ENCODE measurements around the gene CCDC175.

The CCDC175 gene

GRCh38 chr14:59576332-59577294 is at the start of gene CCDC175:
Gene CCDC175 (minus strand): TSS chr14:59576812. CDS start chr14:59576775, 37 bp downstream.
- H3K9ac ChIP-seq (ENCODE audit: low read length), result peak within 1 kb of the TSS; percentile 31; the same call in 1 of the 2 replicates
- peak within 1 kb of the TSS; percentile 85; the same call in 1 of the 2 replicates for H3K4me2 ChIP-seq (ENCODE audit: low read depth, low read length)

GRCh38 chr14:59622631-59623030 is 46.0 kb upstream of the CCDC175 start:
- H3K27me3 ChIP-seq (replicated peaks; ENCODE audit: insufficient read depth, low read length), result no peaks in the 10 kb centered on the region
- no peaks in the 10 kb centered on the region for H3K9me2 ChIP-seq (replicated peaks; ENCODE audit: insufficient read depth, low read length)
- H3K4me2 ChIP-seq (ENCODE audit: low read depth, low read length), result no peak overlapping the region
- H3F3A ChIP-seq (ENCODE audit: insufficient read depth, low read length), result no peaks in the 10 kb centered on the region
- no peak overlapping the region for H3K27ac ChIP-seq (ENCODE audit: low read length)
- TF ChIP-seq EZH2phosphoT487 (IDR thresholded peaks at IDR 0.05; ENCODE audit: low read length) (no peak), EZH2 (optimal IDR thresholded peaks at IDR 0.05; ENCODE audit: low read depth, low read length) (no peak)
- no peak overlapping the region for H3K9ac ChIP-seq (ENCODE audit: low read length)
- no peaks in the 10 kb centered on the region for H4K20me1 ChIP-seq (ENCODE audit: insufficient read depth, low read length)
- H3K4me3 ChIP-seq (ENCODE audit: low read length), result no peak overlapping the region
- no peak overlapping the region for H2AFZ ChIP-seq (ENCODE audit: low read length)
- H3K79me2 ChIP-seq (ENCODE audit: low read length), result no peaks in the 10 kb centered on the region
- no peaks in the 10 kb centered on the region for H3K36me3 ChIP-seq (replicated peaks; ENCODE audit: insufficient read depth, low read length)
- no peak for DNase-seq
- H3K4me1 ChIP-seq (ENCODE audit: low read length), result no peaks in the 10 kb centered on the region
- no peaks in the 10 kb centered on the region for H3K9me3 ChIP-seq (replicated peaks; ENCODE audit: insufficient read depth, low read length)

More at GRCh38 chr14:59576332-59577294, at the start of gene CCDC175:
- Histone ChIP-seq H3K27ac (ENCODE audit: low read length) (no peak within 1 kb of the TSS), H4K20me1 (ENCODE audit: insufficient read depth, low read length) (no peaks in the 10 kb centered on the region), H3K36me3 (replicated peaks; ENCODE audit: insufficient read depth, low read length) (no peaks in the 10 kb centered on the region), H3K9me3 (replicated peaks; ENCODE audit: insufficient read depth, low read length) (no peaks in the 10 kb centered on the region), H3K4me1 (ENCODE audit: low read length) (no peaks in the 10 kb centered on the region), H3F3A (ENCODE audit: insufficient read depth, low read length) (no peaks in the 10 kb centered on the region), H2AFZ (ENCODE audit: low read length) (peak within 1 kb of the TSS; percentile 80), H3K4me3 (ENCODE audit: low read length) (peak within 1 kb of the TSS; percentile 71), H3K9me2 (replicated peaks; ENCODE audit: insufficient read depth, low read length) (no peaks in the 10 kb centered on the region), H3K27me3 (replicated peaks; ENCODE audit: insufficient read depth, low read length) (no peaks in the 10 kb centered on the region), H3K79me2 (ENCODE audit: low read length) (no peaks in the 10 kb centered on the region)
- DNase-seq, result peak; percentile 85
- TF ChIP-seq CTCF (IDR thresholded peaks at IDR 0.05; ENCODE audit: low read length) (peak; percentile 70), EZH2phosphoT487 (IDR thresholded peaks at IDR 0.05; ENCODE audit: low read length) (no peak)

GRCh38 chr14:59619061-59619460 is 42.4 kb upstream of the CCDC175 start:
- Histone ChIP-seq H3K79me2 (ENCODE audit: low read length) (no peaks in the 10 kb centered on the region), H3K9me2 (replicated peaks; ENCODE audit: insufficient read depth, low read length) (no peaks in the 10 kb centered on the region), H3K4me1 (ENCODE audit: low read length) (no peaks in the 10 kb centered on the region), H4K20me1 (ENCODE audit: insufficient read depth, low read length) (no peaks in the 10 kb centered on the region), H3K27ac (ENCODE audit: low read length) (no peak overlapping the region), H3K4me2 (ENCODE audit: low read depth, low read length) (no peak overlapping the region), H3K9me3 (replicated peaks; ENCODE audit: insufficient read depth, low read length) (no peaks in the 10 kb centered on the region), H2AFZ (ENCODE audit: low read length) (no peak overlapping the region), H3F3A (ENCODE audit: insufficient read depth, low read length) (no peaks in the 10 kb centered on the region), H3K27me3 (replicated peaks; ENCODE audit: insufficient read depth, low read length) (no peaks in the 10 kb centered on the region), H3K4me3 (ENCODE audit: low read length) (no peak overlapping the region), H3K36me3 (replicated peaks; ENCODE audit: insufficient read depth, low read length) (no peaks in the 10 kb centered on the region), H3K9ac (ENCODE audit: low read length) (no peak overlapping the region)
- no peak for TF ChIP-seq EZH2 (optimal IDR thresholded peaks at IDR 0.05; ENCODE audit: low read depth, low read length)
- DNase-seq, result no peak

- H3K27ac ChIP-seq (ENCODE audit: low read length), result no peak overlapping the region
- no peaks in the 10 kb centered on the region for H3K27me3 ChIP-seq (replicated peaks; ENCODE audit: insufficient read depth, low read length)
- no peaks in the 10 kb centered on the region for H3K9me3 ChIP-seq (replicated peaks; ENCODE audit: insufficient read depth, low read length)
- H3K79me2 ChIP-seq (ENCODE audit: low read length), result no peaks in the 10 kb centered on the region
- DNase-seq, result no peak
- H3K4me1 ChIP-seq (ENCODE audit: low read length), result no peaks in the 10 kb centered on the region
- H3K4me3 ChIP-seq (ENCODE audit: low read length), result no peak overlapping the region
- no peaks in the 10 kb centered on the region for H3K9me2 ChIP-seq (replicated peaks; ENCODE audit: insufficient read depth, low read length)
- no peaks in the 10 kb centered on the region for H4K20me1 ChIP-seq (ENCODE audit: insufficient read depth, low read length)
- H3K4me2 ChIP-seq (ENCODE audit: low read depth, low read length), result no peak overlapping the region
- no peak overlapping the region for H2AFZ ChIP-seq (ENCODE audit: low read length)
- H3F3A ChIP-seq (ENCODE audit: insufficient read depth, low read length), result no peaks in the 10 kb centered on the region
- no peak overlapping the region for H3K9ac ChIP-seq (ENCODE audit: low read length)
- TF ChIP-seq CTCF (IDR thresholded peaks at IDR 0.05; ENCODE audit: low read length) (no peak), EZH2 (optimal IDR thresholded peaks at IDR 0.05; ENCODE audit: low read depth, low read length) (no peak), EZH2phosphoT487 (IDR thresholded peaks at IDR 0.05; ENCODE audit: low read length) (no peak)
- no peaks in the 10 kb centered on the region for H3K36me3 ChIP-seq (replicated peaks; ENCODE audit: insufficient read depth, low read length)
Measured at GRCh38 chr14:59601056-59601455, 24.4 kb upstream of the CCDC175 start.
